ENCODE results near the gene BMI1. TPM values are rescaled to one million over a fixed set of nuclear protein-coding genes. Genes with fewer than 3 reads are reported as not detected.

BMI1 gene
- total RNA-seq, 1 donor from 2014 or later = 59.1 TPM

- H3K27me3 ChIP-seq = peaks cover 54% of the 10 kb centered on the region
- no peak for DNase-seq (ENCODE audit: low spot score)
- Mint-ChIP-seq H3K4me1 (peaks cover 11% of the 10 kb centered on the region), H3K9me3 (no peaks in the 10 kb centered on the region), H3K4me3 (no peak overlapping the region), H3K27ac (no peak overlapping the region), H3K27me3 (ENCODE audit: insufficient read depth, low read depth) (peaks cover 5% of the 10 kb centered on the region), H3K36me3 (no peaks in the 10 kb centered on the region)
- H3K36me3 ChIP-seq = no peaks in the 10 kb centered on the region
- no peak overlapping the region for H3K9ac ChIP-seq
- no peak overlapping the region for H3K4me2 ChIP-seq
- H4K20me1 ChIP-seq (ENCODE audit: low read depth) = no peaks in the 10 kb centered on the region
- peaks cover 14% of the 10 kb centered on the region for H3F3A ChIP-seq (ENCODE audit: low read depth)
- H3K27ac ChIP-seq = no peak overlapping the region
- H3K4me1 ChIP-seq = peaks cover 10% of the 10 kb centered on the region
- H3K4me3 ChIP-seq = no peak overlapping the region
- H3K9me3 ChIP-seq (ENCODE audit: low read depth) = no peaks in the 10 kb centered on the region
- TF ChIP-seq CTCF (IDR thresholded peaks at IDR 0.05) (no peak), EZH2 (IDR thresholded peaks at IDR 0.05) (no peak), EZH2phosphoT487 (IDR thresholded peaks at IDR 0.05) (no peak)
- H2AFZ ChIP-seq (replicated peaks) = peak overlapping the region; percentile 38
- no peaks in the 10 kb centered on the region for H3K79me2 ChIP-seq (ENCODE audit: low read depth)
Observed at GRCh38 chr10:22310928-22311327, 10.0 kb upstream of the BMI1 start.

- no peak overlapping the region for H3K9ac ChIP-seq
- peaks cover 38% of the 10 kb centered on the region for H3F3A ChIP-seq (ENCODE audit: low read depth)
- H3K4me3 Mint-ChIP-seq = peak overlapping the region; percentile 96
- H3K27ac Mint-ChIP-seq = no peak overlapping the region
- H3K79me2 ChIP-seq (ENCODE audit: low read depth) = no peaks in the 10 kb centered on the region
- H2AFZ ChIP-seq (replicated peaks) = no peak overlapping the region
- H3K4me1 ChIP-seq = peaks cover 17% of the 10 kb centered on the region
- DNase-seq (ENCODE audit: low spot score) = no peak
- H4K20me1 ChIP-seq (ENCODE audit: low read depth) = peaks cover 29% of the 10 kb centered on the region
- peaks cover 83% of the 10 kb centered on the region for H3K27me3 ChIP-seq
- no peaks in the 10 kb centered on the region for H3K36me3 ChIP-seq
- no peaks in the 10 kb centered on the region for H3K9me3 ChIP-seq (ENCODE audit: low read depth)
- H3K9me3 Mint-ChIP-seq = no peaks in the 10 kb centered on the region
- H3K4me3 ChIP-seq = no peak overlapping the region
- peaks cover 23% of the 10 kb centered on the region for H3K27me3 Mint-ChIP-seq (ENCODE audit: insufficient read depth, low read depth)
- peak overlapping the region; percentile 90 for H3K4me2 ChIP-seq
- TF ChIP-seq CTCF (IDR thresholded peaks at IDR 0.05) = no peak
- TF ChIP-seq EZH2 (IDR thresholded peaks at IDR 0.05) = no peak
- no peak for TF ChIP-seq EZH2phosphoT487 (IDR thresholded peaks at IDR 0.05)
- no peak overlapping the region for H3K27ac ChIP-seq
- no peaks in the 10 kb centered on the region for H3K36me3 Mint-ChIP-seq
- H3K4me1 Mint-ChIP-seq = peaks cover 29% of the 10 kb centered on the region
Observed at GRCh38 chr10:22314852-22315251, 6.0 kb upstream of the BMI1 start.

GRCh38 chr10:22315455-22316285, 5.2 kb upstream of the BMI1 start:
- Mint-ChIP-seq H3K27ac (peak overlapping the region; percentile 40), H3K4me1 (peaks cover 33% of the 10 kb centered on the region), H3K9me3 (peaks cover 2% of the 10 kb centered on the region), H3K27me3 (ENCODE audit: insufficient read depth, low read depth) (peaks cover 27% of the 10 kb centered on the region), H3K36me3 (no peaks in the 10 kb centered on the region), H3K4me3 (peak overlapping the region; percentile 96)
- Histone ChIP-seq H3K36me3 (no peaks in the 10 kb centered on the region), H3K27ac (no peak overlapping the region), H3K4me2 (peak overlapping the region; percentile 90), H3F3A (ENCODE audit: low read depth) (peaks cover 42% of the 10 kb centered on the region), H3K9ac (no peak overlapping the region), H2AFZ (replicated peaks) (peak overlapping the region; percentile 94), H3K27me3 (peaks cover 84% of the 10 kb centered on the region), H3K9me3 (ENCODE audit: low read depth) (no peaks in the 10 kb centered on the region), H3K79me2 (ENCODE audit: low read depth) (no peaks in the 10 kb centered on the region), H3K4me3 (peak overlapping the region; percentile 70), H4K20me1 (ENCODE audit: low read depth) (peaks cover 32% of the 10 kb centered on the region), H3K4me1 (peaks cover 17% of the 10 kb centered on the region)
- DNase-seq (ENCODE audit: low spot score) = no peak
- TF ChIP-seq EZH2phosphoT487 (IDR thresholded peaks at IDR 0.05) = no peak
- TF ChIP-seq EZH2 (IDR thresholded peaks at IDR 0.05) = peak; percentile 70
